CD4-positive, alpha-beta T cell (primary cell): Measurements from ENCODE around the gene CRYBG1. TPM values are rescaled to one million over a fixed set of nuclear protein-coding genes. Genes with fewer than 3 reads are reported as not detected.

Source experiments
- ATAC-seq: fragments of 200-7000 bp; cut with Tn5 transposase; one replicate; pipeline ENCODE4 v1.10.0; 2022; ENCODE audit warnings: mild to moderate bottlenecking; ENCODE audit not compliant: poor library complexity
- CTCF ChIA-PET: fragments of 350-600 bp; sonication (Branson Sonifier 250); formaldehyde crosslinking; loops from one replicate; lab custom pipeline; 2021; ENCODE audit warnings: antibody characterized with exemption, inconsistent platforms; lab: Charles Lee
- POLR2A ChIA-PET: fragments of 350-600 bp; sonication (Branson Sonifier 250); formaldehyde crosslinking; loops from one replicate; lab custom pipeline; 2021; ENCODE audit warnings: antibody characterized with exemption, inconsistent platforms; lab: Charles Lee
- DNase-seq, 14 experiments: peaks; one replicate each; pipeline ENCODE4 v3.0.0-alpha.2; 2013 to 2020; ENCODE audit warnings: mixed read lengths in 2 of 14
- H3K27ac ChIP-seq, 2 donors: one replicate each; pipeline versions ENCODE4 v1.5.1 to v1.7.0; 2013; ENCODE audit warnings: low read length in 2 of 2, low read depth in 1 of 2, mild to moderate bottlenecking in 1 of 2
- H3K27me3 ChIP-seq, 2 experiments: 1 replicate in 1 of 2; 2 replicates in 1 of 2; pipeline versions ENCODE4 v1.6.1 to v1.7.0; 2013; ENCODE audit warnings: low read length in 2 of 2, control low read depth in 1 of 2, mild to moderate bottlenecking in 1 of 2, moderate library complexity in 1 of 2; ENCODE audit not compliant: insufficient read depth in 2 of 2, control insufficient read depth in 1 of 2
- H3K36me3 ChIP-seq: one replicate; pipeline ENCODE4 v1.6.1; 2013; ENCODE audit warnings: low read length, control low read depth; ENCODE audit not compliant: insufficient read depth
- H3K4me1 ChIP-seq: one replicate; pipeline ENCODE4 v1.6.1; 2013; ENCODE audit warnings: low read length, control low read depth; ENCODE audit not compliant: insufficient read depth
- H3K4me3 ChIP-seq: one replicate; pipeline ENCODE4 v1.5.1; 2013; ENCODE audit warnings: mild to moderate bottlenecking, low read length, moderate library complexity
- H3K9me3 ChIP-seq, 2 experiments: 1 replicate in 1 of 2; 2 replicates in 1 of 2; pipeline versions ENCODE4 v1.6.1 to v1.7.0; 2013; ENCODE audit warnings: low read length in 2 of 2, mild to moderate bottlenecking in 2 of 2, control low read depth in 1 of 2, moderate library complexity in 1 of 2; ENCODE audit not compliant: control insufficient read depth in 1 of 2, insufficient read depth in 1 of 2
- H3K27ac Mint-ChIP-seq: one replicate; pipeline ENCODE4 v1.8.0; 2020; ENCODE audit warnings: mixed read lengths
- H3K27me3 Mint-ChIP-seq: one replicate; pipeline ENCODE4 v1.8.0; 2021; ENCODE audit warnings: mixed read lengths
- H3K36me3 Mint-ChIP-seq: one replicate; pipeline ENCODE4 v1.8.0; 2021; ENCODE audit warnings: low read depth, mixed read lengths
- H3K4me1 Mint-ChIP-seq: one replicate; pipeline ENCODE4 v1.8.0; 2021; ENCODE audit warnings: low read depth, mixed read lengths
- H3K4me3 Mint-ChIP-seq: one replicate; pipeline ENCODE4 v1.8.0; 2020; ENCODE audit warnings: mild to moderate bottlenecking, mixed read lengths
- H3K9me3 Mint-ChIP-seq: one replicate; pipeline ENCODE4 v1.8.0; 2020; ENCODE audit warnings: mixed read lengths
- CTCF ChIP-seq: fragments of 200-600 bp; IDR thresholded peaks from one replicate; pipeline ENCODE4 v1.8.0; 2022; ENCODE audit warnings: antibody characterized with exemption, mild to moderate bottlenecking
- intact Hi-C, 2 experiments: fragments of 100-400 bp; cut with DNase I in 1 of 2; cut with micrococcal nuclease in 1 of 2; formaldehyde crosslinking; loops; one replicate each; pipeline versions ENCODE4 v1.15.1 to v1.9.0; 2023 to 2025; cut with DNase I, micrococcal nuclease
- total RNA-seq, 174 experiments: library from RNA in 2 of 174; stranded (reverse) in 2 of 174; gene quantifications; one replicate each; pipeline ENCODE4 v1.2.3 and lab custom pipeline; 2021 to 2026

Gene CRYBG1
- total RNA-seq, 2 experiments from 2014 or later, result 58.5 to 59.4 TPM

- DNase-seq, result no peak
- ChIA-PET CTCF (interaction anchor here (1.0 kb wide), 1 partner anchor 24 kb away, joined by 6 read pairs; no protein-coding TSS in a partner anchor), POLR2A (interaction anchor here (0.6 kb wide), 1 partner anchor 623 kb away, joined by 3 read pairs; no protein-coding TSS in a partner anchor)
- H3K27me3 Mint-ChIP-seq, result peaks cover 27% of the 10 kb centered on the region
- peaks cover 4 to 10% of the 10 kb centered on the region in 2 experiments for H3K27me3 ChIP-seq
- H3K36me3 ChIP-seq, result no peaks in the 10 kb centered on the region
- no peaks in the 10 kb centered on the region for H3K9me3 Mint-ChIP-seq
- H3K9me3 ChIP-seq, result peaks cover 0 to 4% of the 10 kb centered on the region in 2 experiments
- intact Hi-C loops, result no loop called here
- no peak overlapping the region for H3K4me3 Mint-ChIP-seq
- no peaks in the 10 kb centered on the region for H3K36me3 Mint-ChIP-seq
- H3K4me1 ChIP-seq, result peaks cover 14% of the 10 kb centered on the region
- H3K4me3 ChIP-seq, result no peak overlapping the region
- no peak for ATAC-seq
- H3K4me1 Mint-ChIP-seq, result peaks cover 6% of the 10 kb centered on the region
- TF ChIP-seq CTCF, result no peak
- no peak overlapping the region for H3K27ac Mint-ChIP-seq
- H3K27ac ChIP-seq, result no peak overlapping the region
Observed at GRCh38 chr6:106363401-106364138, 3.1 kb downstream of the CRYBG1 start.

- no peak overlapping the region for H3K27ac ChIP-seq
- Mint-ChIP-seq H3K4me1 (no peaks in the 10 kb centered on the region), H3K9me3 (no peaks in the 10 kb centered on the region), H3K27ac (no peak overlapping the region), H3K36me3 (no peaks in the 10 kb centered on the region), H3K27me3 (peaks cover 8% of the 10 kb centered on the region), H3K4me3 (no peak overlapping the region)
- no peaks in the 10 kb centered on the region for H3K9me3 ChIP-seq
- DNase-seq (no peak), ATAC-seq (no peak)
- TF ChIP-seq CTCF, result no peak
- intact Hi-C loops, result no loop called here
- no peaks in the 10 kb centered on the region for H3K27me3 ChIP-seq
- H3K4me1 ChIP-seq, result no peaks in the 10 kb centered on the region
- CTCF ChIA-PET, result interaction anchor here (0.6 kb wide), 1 partner anchor 9 kb away, joined by 3 read pairs; the partner anchor contains the start of gene CRYBG1
- POLR2A ChIA-PET, result no interaction called here
- H3K4me3 ChIP-seq, result no peak overlapping the region
- H3K36me3 ChIP-seq, result no peaks in the 10 kb centered on the region
Observed at GRCh38 chr6:106369739-106370138, 9.2 kb downstream of the CRYBG1 start.

GRCh38 chr6:106370639-106371038 is 10.1 kb downstream of the CRYBG1 start:
- Histone ChIP-seq H3K27me3 (no peaks in the 10 kb centered on the region), H3K4me1 (no peaks in the 10 kb centered on the region), H3K4me3 (no peak overlapping the region), H3K9me3 (no peaks in the 10 kb centered on the region), H3K36me3 (no peaks in the 10 kb centered on the region), H3K27ac (no peak overlapping the region)
- intact Hi-C loops, result no loop called here
- POLR2A ChIA-PET, result no interaction called here
- TF ChIP-seq CTCF, result no peak
- no peaks in the 10 kb centered on the region for H3K4me1 Mint-ChIP-seq
- DNase-seq (no peak), ATAC-seq (no peak)
- H3K27ac Mint-ChIP-seq, result no peak overlapping the region
- CTCF ChIA-PET, result interaction anchor here (1.6 kb wide), 1 partner anchor 10 kb away, joined by 4 read pairs; the partner anchor contains the start of gene CRYBG1
- H3K27me3 Mint-ChIP-seq, result peaks cover 8% of the 10 kb centered on the region
- H3K9me3 Mint-ChIP-seq, result no peaks in the 10 kb centered on the region
- no peaks in the 10 kb centered on the region for H3K36me3 Mint-ChIP-seq
- H3K4me3 Mint-ChIP-seq, result no peak overlapping the region
